Stimulated activated CD4-positive, alpha-beta T cell treated with anti-CD3 and anti-CD28 coated beads, Interleukin-2, amount 100 ng/mL, for 24 hours (primary cell): ENCODE data around the gene NNT.
"Not testable (repeated sequence)": the region's sequence is repeated elsewhere in the genome, so short reads cannot be mapped to it uniquely, and the experiment has no call there.

Experiments
- DNase-seq, 2 donors: peaks; one replicate each; pipeline ENCODE4 v3.0.0-alpha.2; 2020

NNT gene

DNA sequence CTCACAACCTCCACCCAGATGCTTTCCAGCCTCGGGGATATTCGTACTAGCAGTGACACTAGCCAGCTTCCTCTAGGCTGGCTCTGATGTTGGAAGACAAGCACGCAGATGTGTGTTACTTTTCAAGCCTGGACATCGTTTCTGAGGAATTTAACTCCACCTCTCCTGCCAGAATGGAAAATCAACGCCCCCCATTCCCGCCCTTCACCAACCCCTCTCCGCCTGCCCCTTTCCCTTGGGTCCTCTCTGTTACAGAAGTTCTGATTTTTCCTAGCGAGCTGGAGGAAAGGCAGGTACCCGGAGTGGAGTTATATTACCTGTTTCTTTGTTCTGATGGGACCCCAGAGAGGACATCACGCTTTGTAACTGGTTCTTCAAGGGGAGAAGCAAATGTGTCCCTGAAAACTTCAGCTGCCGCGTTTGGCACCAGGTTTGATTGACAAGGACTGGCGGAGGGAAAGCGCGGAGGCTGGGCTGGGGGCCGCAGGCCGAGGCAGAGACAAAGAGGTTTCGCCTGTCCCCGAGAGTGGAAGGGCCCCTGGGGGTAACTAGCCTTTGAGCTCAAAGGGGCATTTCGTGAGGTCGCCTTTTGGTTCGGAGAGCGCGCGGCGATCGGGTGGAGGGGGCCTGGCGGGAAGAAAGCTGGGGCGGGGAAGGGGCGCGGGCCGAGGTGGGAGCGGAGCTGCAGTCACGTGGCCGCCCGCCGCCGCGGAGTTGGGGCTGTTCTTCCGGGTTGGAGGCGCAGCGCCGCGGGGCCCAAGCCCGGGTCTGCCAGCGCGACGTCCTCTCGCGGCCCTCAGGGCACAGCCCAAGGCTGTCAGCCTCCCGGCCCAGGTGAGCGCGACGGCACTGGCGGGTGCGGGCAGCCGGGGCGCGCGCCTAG is at the start of gene NNT:
TSS of gene NNT (plus strand) at position 720 of the 883 bp plus-strand sequence. CDS start 6,016 bp downstream, outside the sequence.
- peak; percentile 75 to 83 for DNase-seq

GRCh38 chr5:43553381-43553780 is 49.6 kb upstream of the NNT start:
- DNase-seq: no peak

DNA sequence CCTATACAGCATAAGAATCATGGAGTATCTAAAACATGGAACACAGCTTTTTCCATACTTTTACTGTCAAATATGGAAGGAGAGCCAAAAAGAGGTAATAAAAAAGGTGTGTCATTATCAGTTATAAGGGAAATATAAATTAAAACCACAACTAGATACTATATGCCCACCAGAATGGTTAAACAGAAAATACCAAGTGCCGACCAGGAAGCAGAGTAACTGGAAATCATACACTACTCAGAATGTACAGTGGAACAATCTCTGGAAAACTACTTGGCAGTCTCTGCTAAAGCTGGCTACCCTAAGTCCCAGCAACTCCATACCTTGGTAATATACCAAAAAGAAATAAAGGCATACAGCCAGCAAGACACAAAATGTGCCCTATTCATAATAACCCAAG is 48.5 kb upstream of the NNT start:
- DNase-seq: no peak

- DNase-seq: peak; percentile 60 to 64
Observed at GRCh38 chr5:43555895-43556606, 46.9 kb upstream of the NNT start.

GRCh38 chr5:43556607-43556856 is 46.4 kb upstream of the NNT start:
- DNase-seq: peak in 1 of 2 donors; percentile 84

- peak; percentile 76 to 82 for DNase-seq
Observed at GRCh38 chr5:43556857-43557542, 46.0 kb upstream of the NNT start, which contains the start of gene PAIP1. PAIP1 (minus strand) TSS chr5:43557077; CDS start chr5:43556846, 231 bp downstream.

- DNase-seq: no peak
Observed at GRCh38 chr5:43560128-43560527, 42.9 kb upstream of the NNT start.

DNA sequence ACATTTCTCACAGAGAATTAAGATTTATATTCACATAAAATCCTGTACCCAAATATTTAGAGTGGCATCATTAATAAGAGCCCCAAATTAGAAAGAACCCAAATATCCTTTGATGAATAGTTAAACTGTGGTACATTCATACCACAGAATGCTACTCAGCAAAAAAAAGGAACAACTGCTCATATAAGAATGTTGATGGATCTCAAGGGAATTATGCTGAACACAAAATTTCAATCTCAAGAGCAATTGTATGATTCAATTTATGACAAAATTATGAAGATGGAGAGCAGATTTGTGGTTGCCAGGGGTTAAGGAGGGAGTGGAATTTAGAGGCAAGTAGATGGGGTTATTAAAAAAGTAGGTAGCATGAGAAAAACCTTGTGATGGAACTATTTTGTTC is 41.6 kb upstream of the NNT start:
- no peak for DNase-seq

- DNase-seq: no peak
Observed at GRCh38 chr5:43563321-43563720, 39.7 kb upstream of the NNT start.

GRCh38 chr5:43564289-43564850 is 38.6 kb upstream of the NNT start:
- DNase-seq: no peak

DNA sequence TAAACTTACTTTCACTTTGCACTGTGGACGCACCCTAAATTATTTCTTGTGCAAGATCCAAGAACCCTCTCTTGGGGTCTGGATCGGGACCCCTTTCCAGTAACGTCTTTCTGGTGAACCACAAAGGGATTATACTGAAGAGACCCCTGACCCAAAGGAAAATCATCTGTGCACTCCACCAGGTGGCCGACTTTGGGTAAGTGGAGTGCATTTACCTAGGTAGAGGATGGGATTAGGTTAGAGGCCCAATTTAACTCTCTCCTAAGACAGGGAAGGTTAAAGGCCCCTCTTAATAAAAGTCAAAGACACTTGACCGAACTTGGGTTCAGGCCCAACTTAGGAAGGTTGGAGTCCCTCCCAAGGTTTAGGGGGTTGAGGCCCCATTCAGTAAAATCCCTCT is 37.9 kb upstream of the NNT start:
- DNase-seq: no peak

GRCh38 chr5:43567967-43568366 is 35.0 kb upstream of the NNT start:
- DNase-seq: no peak

GRCh38 chr5:43569236-43569746 is 33.7 kb upstream of the NNT start:
- no peak for DNase-seq

- DNase-seq: no peak
Observed at GRCh38 chr5:43570450-43571158, 32.4 kb upstream of the NNT start.

DNA sequence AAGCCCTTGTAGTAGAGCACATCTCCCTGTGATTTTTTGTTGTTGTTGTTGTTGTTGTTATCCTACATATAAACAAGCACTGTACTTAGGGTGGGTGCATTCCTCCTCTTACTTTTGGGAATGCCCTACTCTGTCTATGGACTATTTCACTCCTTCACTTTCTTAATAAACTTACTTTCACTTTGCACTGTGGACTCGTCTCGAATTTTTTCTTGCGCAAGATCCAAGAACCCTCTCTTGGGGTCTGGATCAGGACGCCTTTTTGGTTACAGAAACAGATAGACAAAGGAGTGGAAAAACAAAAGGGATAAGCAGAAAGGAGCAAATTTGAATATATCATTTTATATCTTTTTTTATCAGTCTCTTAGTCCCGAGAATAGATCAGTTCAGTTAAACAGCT is 31.7 kb upstream of the NNT start:
- DNase-seq: no peak

GRCh38 chr5:43572357-43572756 is 30.6 kb upstream of the NNT start:
- no peak for DNase-seq

- DNase-seq: no peak
Observed at GRCh38 chr5:43573058-43573457, 29.9 kb upstream of the NNT start.

GRCh38 chr5:43580402-43581210 is 22.4 kb upstream of the NNT start:
- DNase-seq: not testable (repeated sequence)

GRCh38 chr5:43581398-43581797 is 21.6 kb upstream of the NNT start:
- DNase-seq: no peak

- DNase-seq: no peak
Observed at GRCh38 chr5:43582082-43583005, 20.6 kb upstream of the NNT start.
